ENCODE data around the gene GCN1.

DNA sequence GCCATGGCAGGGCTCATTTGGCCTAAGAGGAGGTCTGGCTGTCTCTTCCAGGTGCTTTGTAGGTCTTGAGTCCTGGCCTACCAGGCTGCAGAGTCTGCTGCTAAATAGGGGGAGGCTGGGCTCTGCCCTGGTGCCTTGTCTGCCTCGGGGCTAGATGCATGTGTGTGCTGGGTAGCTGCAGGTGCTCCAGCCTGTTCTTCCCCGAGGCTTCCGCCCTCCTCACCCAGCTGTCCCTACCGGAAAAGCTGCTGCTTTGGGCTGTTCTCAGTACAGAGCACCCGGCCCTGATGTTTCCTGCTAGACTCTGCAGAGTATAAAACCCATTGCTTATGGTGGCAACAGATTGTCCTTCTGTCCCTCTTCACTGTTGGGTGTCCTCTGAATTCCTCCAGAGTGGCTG, 115.6 kb downstream of the GCN1 start:
- no peak for TF ChIP-seq POLR2AphosphoS5 (IDR thresholded peaks at IDR 0.05; ENCODE audit: borderline replicate concordance, low read depth, low read length)
- TF ChIP-seq EZH2 (IDR thresholded peaks at IDR 0.05), result no peak
- no peak for TF ChIP-seq FOXP2 (optimal IDR thresholded peaks at IDR 0.05; ENCODE audit: control extremely low read depth, extremely low read length, insufficient read depth)

Data from SK-N-MC (cell line).